ENCODE measurements around the gene KAZALD1. TPM values are rescaled to one million over a fixed set of nuclear protein-coding genes. Genes with fewer than 3 reads are reported as not detected.

Gene KAZALD1
- total RNA-seq, 1 experiment from 2014 or later = 24.9 TPM

- Histone ChIP-seq H3K36me3 (ENCODE audit: low read depth, low read length) (no peaks in the 10 kb centered on the region), H3K79me2 (ENCODE audit: low read length) (no peaks in the 10 kb centered on the region), H3K4me2 (ENCODE audit: low read length) (no peak overlapping the region), H3K9ac (ENCODE audit: low read length) (no peak overlapping the region), H3F3A (ENCODE audit: low read length, unreplicated experiment) (no peaks in the 10 kb centered on the region), H3K27ac (ENCODE audit: low read length) (no peak overlapping the region), H3K4me1 (ENCODE audit: insufficient read depth, low read length) (no peaks in the 10 kb centered on the region; the same call in 1 of the 2 replicates), H2AFZ (ENCODE audit: low read length) (no peak overlapping the region), H3K9me3 (ENCODE audit: low read length) (no peaks in the 10 kb centered on the region), H3K9me2 (replicated peaks; ENCODE audit: low read length) (no peaks in the 10 kb centered on the region), H3K4me3 (ENCODE audit: low read length) (no peak overlapping the region), H3K27me3 (ENCODE audit: low read length) (no peaks in the 10 kb centered on the region), H4K20me1 (ENCODE audit: low read length) (no peaks in the 10 kb centered on the region)
- POLR2A ChIA-PET (ENCODE audit: unreplicated experiment) = no interaction called here
- no peak for DNase-seq
- intact Hi-C loops (cut with micrococcal nuclease) = no loop called here
- no TSS peak for BruUV-seq (replicated peaks)
- ATAC-seq = no peak
- CTCF ChIA-PET = no interaction called here
- TF ChIP-seq EZH2phosphoT487 (IDR thresholded peaks at IDR 0.05; ENCODE audit: borderline replicate concordance, low read length) (no peak), EZH2 (IDR thresholded peaks at IDR 0.05; ENCODE audit: low read length, unreplicated experiment) (no peak), CTCF (conservative IDR thresholded peaks at IDR 0.05; ENCODE audit: low read depth, low read length) (no peak)
These were observed 38.7 kb upstream of the KAZALD1 start for GRCh38 chr10:101022967-101023705.

GRCh38 chr10:101027106-101027720 is 34.6 kb upstream of the KAZALD1 start:
- CTCF ChIA-PET = no interaction called here
- H2AFZ ChIP-seq (ENCODE audit: low read length) = no peak overlapping the region
- H3K36me3 ChIP-seq (ENCODE audit: low read depth, low read length) = no peaks in the 10 kb centered on the region
- H3K27me3 ChIP-seq (ENCODE audit: low read length) = no peaks in the 10 kb centered on the region
- H3K79me2 ChIP-seq (ENCODE audit: low read length) = no peaks in the 10 kb centered on the region
- H3K9me2 ChIP-seq (replicated peaks; ENCODE audit: low read length) = no peaks in the 10 kb centered on the region
- ATAC-seq (no peak), DNase-seq (no peak)
- POLR2A ChIA-PET (ENCODE audit: unreplicated experiment) = no interaction called here
- BruUV-seq (replicated peaks) = no TSS peak
- TF ChIP-seq CTCF (conservative IDR thresholded peaks at IDR 0.05; ENCODE audit: low read depth, low read length) (no peak), EZH2phosphoT487 (IDR thresholded peaks at IDR 0.05; ENCODE audit: borderline replicate concordance, low read length) (no peak), EZH2 (IDR thresholded peaks at IDR 0.05; ENCODE audit: low read length, unreplicated experiment) (no peak)
- no peaks in the 10 kb centered on the region for H4K20me1 ChIP-seq (ENCODE audit: low read length)
- no peaks in the 10 kb centered on the region for H3K9me3 ChIP-seq (ENCODE audit: low read length)
- H3K9ac ChIP-seq (ENCODE audit: low read length) = no peak overlapping the region
- H3K4me2 ChIP-seq (ENCODE audit: low read length) = no peak overlapping the region
- no peaks in the 10 kb centered on the region; the same call in 1 of the 2 replicates for H3K4me1 ChIP-seq (ENCODE audit: insufficient read depth, low read length)
- H3K4me3 ChIP-seq (ENCODE audit: low read length) = no peak overlapping the region
- H3K27ac ChIP-seq (ENCODE audit: low read length) = no peak overlapping the region
- H3F3A ChIP-seq (ENCODE audit: low read length, unreplicated experiment) = no peaks in the 10 kb centered on the region
- intact Hi-C loops (cut with micrococcal nuclease) = no loop called here
